Measurements from ENCODE around the gene GRIP2. TPM values are rescaled to one million over a fixed set of nuclear protein-coding genes. Genes with fewer than 3 reads are reported as not detected.

The GRIP2 gene
- total RNA-seq, 1 donor from 2014 or later: not detected

DNA sequence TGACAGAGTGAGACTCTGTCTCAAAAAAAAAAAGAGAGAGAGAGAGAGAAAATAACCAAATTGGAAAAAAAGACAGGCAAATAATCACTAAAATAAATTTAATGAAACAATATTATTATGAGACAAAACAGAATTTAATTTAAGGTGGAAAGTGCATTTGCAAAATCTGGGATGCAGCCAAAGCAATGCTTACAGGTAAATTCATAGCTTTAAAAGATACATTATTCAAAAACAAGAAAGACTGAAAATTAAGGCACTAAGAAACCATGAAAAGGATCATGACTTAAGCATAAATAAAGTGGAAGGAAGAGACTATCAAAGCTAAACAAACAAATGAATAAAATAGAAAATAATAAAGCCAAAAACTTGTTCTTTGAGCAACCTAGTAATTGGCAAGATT, 37.7 kb downstream of the GRIP2 start:
- H3K36me3 Mint-ChIP-seq: peaks cover 18% of the 10 kb centered on the region
- no peak overlapping the region for H3K4me3 Mint-ChIP-seq
- H3K9ac ChIP-seq: no peak overlapping the region

DNA sequence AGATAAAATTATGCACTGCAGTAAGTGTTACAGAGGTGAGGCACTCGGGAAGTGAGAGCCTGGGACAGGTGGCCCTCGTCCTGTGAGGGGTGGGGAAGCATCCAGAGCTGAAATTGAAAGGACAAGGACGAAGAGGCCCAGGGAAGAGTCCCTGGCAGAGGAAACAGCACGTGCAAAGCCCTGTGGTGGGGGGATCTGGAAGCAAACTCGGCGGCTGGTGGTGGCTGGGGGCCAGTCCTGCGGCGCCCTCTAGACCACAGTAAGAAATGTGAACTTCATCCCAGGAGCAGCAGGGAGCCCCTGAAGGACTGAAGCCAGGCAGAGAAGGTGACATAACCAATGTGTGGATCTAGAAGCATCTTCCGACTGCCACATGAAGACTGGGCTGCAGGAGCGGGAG, 42.8 kb downstream of the GRIP2 start:
- Histone ChIP-seq H3K4me3 (no peak overlapping the region), H3K4me1 (no peaks in the 10 kb centered on the region), H3K9me3 (ENCODE audit: low read depth) (no peaks in the 10 kb centered on the region), H3K36me3 (no peaks in the 10 kb centered on the region), H3K4me2 (no peak overlapping the region), H3K9ac (no peak overlapping the region), H2AFZ (replicated peaks) (no peak overlapping the region), H3K27me3 (no peaks in the 10 kb centered on the region), H4K20me1 (ENCODE audit: low read depth) (no peaks in the 10 kb centered on the region), H3K79me2 (ENCODE audit: low read depth) (no peaks in the 10 kb centered on the region), H3K27ac (no peak overlapping the region), H3F3A (ENCODE audit: low read depth) (no peaks in the 10 kb centered on the region)
- H3K9me3 Mint-ChIP-seq: peaks cover 5% of the 10 kb centered on the region
- H3K27ac Mint-ChIP-seq: no peak overlapping the region
- H3K27me3 Mint-ChIP-seq (ENCODE audit: insufficient read depth, low read depth): peaks cover 6% of the 10 kb centered on the region
- TF ChIP-seq EZH2 (IDR thresholded peaks at IDR 0.05): no peak
- TF ChIP-seq, protein P1, sequence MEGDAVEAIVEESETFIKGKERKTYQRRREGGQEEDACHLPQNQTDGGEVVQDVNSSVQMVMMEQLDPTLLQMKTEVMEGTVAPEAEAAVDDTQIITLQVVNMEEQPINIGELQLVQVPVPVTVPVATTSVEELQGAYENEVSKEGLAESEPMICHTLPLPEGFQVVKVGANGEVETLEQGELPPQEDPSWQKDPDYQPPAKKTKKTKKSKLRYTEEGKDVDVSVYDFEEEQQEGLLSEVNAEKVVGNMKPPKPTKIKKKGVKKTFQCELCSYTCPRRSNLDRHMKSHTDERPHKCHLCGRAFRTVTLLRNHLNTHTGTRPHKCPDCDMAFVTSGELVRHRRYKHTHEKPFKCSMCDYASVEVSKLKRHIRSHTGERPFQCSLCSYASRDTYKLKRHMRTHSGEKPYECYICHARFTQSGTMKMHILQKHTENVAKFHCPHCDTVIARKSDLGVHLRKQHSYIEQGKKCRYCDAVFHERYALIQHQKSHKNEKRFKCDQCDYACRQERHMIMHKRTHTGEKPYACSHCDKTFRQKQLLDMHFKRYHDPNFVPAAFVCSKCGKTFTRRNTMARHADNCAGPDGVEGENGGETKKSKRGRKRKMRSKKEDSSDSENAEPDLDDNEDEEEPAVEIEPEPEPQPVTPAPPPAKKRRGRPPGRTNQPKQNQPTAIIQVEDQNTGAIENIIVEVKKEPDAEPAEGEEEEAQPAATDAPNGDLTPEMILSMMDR (IDR thresholded peaks at IDR 0.05): peak; percentile 8
- no peak for DNase-seq (ENCODE audit: low spot score)
- H3K4me3 Mint-ChIP-seq: no peak overlapping the region
- H3K4me1 Mint-ChIP-seq: no peaks in the 10 kb centered on the region
- peaks cover 11% of the 10 kb centered on the region for H3K36me3 Mint-ChIP-seq

More for the DNA sequence above, 37.7 kb downstream of the GRIP2 start:
- no peak overlapping the region for H3K4me3 ChIP-seq
- no peaks in the 10 kb centered on the region for H3K36me3 ChIP-seq
- no peaks in the 10 kb centered on the region for H3K4me1 ChIP-seq
- H3K79me2 ChIP-seq (ENCODE audit: low read depth): no peaks in the 10 kb centered on the region
- H3K27ac Mint-ChIP-seq: no peak overlapping the region
- H3K4me2 ChIP-seq: no peak overlapping the region
- no peak for DNase-seq (ENCODE audit: low spot score)
- H4K20me1 ChIP-seq (ENCODE audit: low read depth): no peaks in the 10 kb centered on the region
- TF ChIP-seq EZH2phosphoT487 (IDR thresholded peaks at IDR 0.05): no peak
- no peak for TF ChIP-seq EZH2 (IDR thresholded peaks at IDR 0.05)
- peaks cover 6% of the 10 kb centered on the region for H3K4me1 Mint-ChIP-seq
- H3K9me3 ChIP-seq (ENCODE audit: low read depth): no peaks in the 10 kb centered on the region
- H3K27ac ChIP-seq: no peak overlapping the region
- H3K9me3 Mint-ChIP-seq: peaks cover 20% of the 10 kb centered on the region
- peaks cover 6% of the 10 kb centered on the region for H3K27me3 Mint-ChIP-seq (ENCODE audit: insufficient read depth, low read depth)
- no peaks in the 10 kb centered on the region for H3F3A ChIP-seq (ENCODE audit: low read depth)
- no peak overlapping the region for H2AFZ ChIP-seq (replicated peaks)
- H3K27me3 ChIP-seq: no peaks in the 10 kb centered on the region

DNA sequence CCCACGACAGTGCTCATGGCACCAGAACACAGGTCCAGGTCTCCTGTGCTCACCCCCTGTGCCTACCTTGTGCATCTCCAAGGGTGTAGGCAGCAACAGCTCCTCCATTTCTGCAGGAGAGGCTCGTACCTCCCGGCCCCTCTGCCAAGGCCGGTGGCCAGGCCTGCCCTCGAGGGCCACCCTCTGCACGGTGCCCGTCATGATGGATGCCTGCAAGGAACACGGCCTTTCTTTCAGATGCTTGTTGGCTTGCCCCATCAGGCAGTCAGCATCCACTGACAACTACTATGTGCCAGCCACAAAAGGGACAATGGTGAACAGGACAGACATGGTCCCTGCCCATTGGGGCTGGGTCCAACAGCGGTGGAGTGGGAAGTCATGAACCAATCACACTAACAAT, 43.8 kb downstream of the GRIP2 start:
- H3K4me1 Mint-ChIP-seq: no peaks in the 10 kb centered on the region
- H3K9me3 ChIP-seq (ENCODE audit: low read depth): no peaks in the 10 kb centered on the region
- H3K36me3 Mint-ChIP-seq: peaks cover 9% of the 10 kb centered on the region
- H3K27ac ChIP-seq: no peak overlapping the region
- no peaks in the 10 kb centered on the region for H3K79me2 ChIP-seq (ENCODE audit: low read depth)
- no peak for DNase-seq (ENCODE audit: low spot score)
- no peak overlapping the region for H3K27ac Mint-ChIP-seq
- TF ChIP-seq, protein P1 (IDR thresholded peaks at IDR 0.05): no peak
- no peak for TF ChIP-seq EZH2 (IDR thresholded peaks at IDR 0.05)
- no peak for TF ChIP-seq EZH2phosphoT487 (IDR thresholded peaks at IDR 0.05)
- no peaks in the 10 kb centered on the region for H3K4me1 ChIP-seq
- H3K27me3 ChIP-seq: no peaks in the 10 kb centered on the region
- peaks cover 6% of the 10 kb centered on the region for H3K27me3 Mint-ChIP-seq (ENCODE audit: insufficient read depth, low read depth)
- no peaks in the 10 kb centered on the region for H3K36me3 ChIP-seq
- H3K4me2 ChIP-seq: no peak overlapping the region
- no peaks in the 10 kb centered on the region for H4K20me1 ChIP-seq (ENCODE audit: low read depth)
- H3F3A ChIP-seq (ENCODE audit: low read depth): no peaks in the 10 kb centered on the region
- H3K4me3 ChIP-seq: no peak overlapping the region
- H3K4me3 Mint-ChIP-seq: no peak overlapping the region
- no peak overlapping the region for H2AFZ ChIP-seq (replicated peaks)
- peaks cover 4% of the 10 kb centered on the region for H3K9me3 Mint-ChIP-seq
- no peak overlapping the region for H3K9ac ChIP-seq

DNA sequence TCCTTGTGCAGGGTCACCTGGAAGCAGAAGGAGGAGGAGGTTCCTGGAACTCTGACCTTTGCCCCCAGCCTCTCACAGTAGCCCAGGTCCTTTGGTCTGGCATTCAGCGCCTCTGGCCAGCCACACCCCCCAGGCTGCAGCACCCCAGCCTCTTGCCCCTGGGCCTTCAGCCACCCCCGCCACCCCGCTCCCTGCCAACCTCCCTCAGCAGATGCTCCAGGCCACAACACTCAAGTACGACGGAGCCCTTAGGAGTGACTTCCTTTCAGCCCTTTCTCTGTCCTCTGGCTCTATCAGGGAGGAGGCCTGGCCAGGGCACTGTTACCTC, 45.2 kb downstream of the GRIP2 start:
- H3K4me1 ChIP-seq: no peaks in the 10 kb centered on the region
- Mint-ChIP-seq H3K27me3 (ENCODE audit: insufficient read depth, low read depth) (peaks cover 6% of the 10 kb centered on the region), H3K9me3 (no peaks in the 10 kb centered on the region), H3K4me3 (no peak overlapping the region), H3K36me3 (peaks cover 7% of the 10 kb centered on the region), H3K27ac (no peak overlapping the region), H3K4me1 (no peaks in the 10 kb centered on the region)
- H3F3A ChIP-seq (ENCODE audit: low read depth): no peaks in the 10 kb centered on the region
- H3K9ac ChIP-seq: no peak overlapping the region
- no peak overlapping the region for H2AFZ ChIP-seq (replicated peaks)
- TF ChIP-seq, protein P1 (IDR thresholded peaks at IDR 0.05): no peak
- no peak for TF ChIP-seq EZH2phosphoT487 (IDR thresholded peaks at IDR 0.05)
- TF ChIP-seq EZH2 (IDR thresholded peaks at IDR 0.05): no peak
- no peaks in the 10 kb centered on the region for H3K79me2 ChIP-seq (ENCODE audit: low read depth)
- no peaks in the 10 kb centered on the region for H3K27me3 ChIP-seq
- H3K4me2 ChIP-seq: no peak overlapping the region
- H3K4me3 ChIP-seq: no peak overlapping the region
- no peak overlapping the region for H3K27ac ChIP-seq
- no peaks in the 10 kb centered on the region for H4K20me1 ChIP-seq (ENCODE audit: low read depth)
- DNase-seq (ENCODE audit: low spot score): no peak
- H3K36me3 ChIP-seq: no peaks in the 10 kb centered on the region
- H3K9me3 ChIP-seq (ENCODE audit: low read depth): no peaks in the 10 kb centered on the region
